NCI-H1417 (cell line): ENCODE measurements around the gene DIP2C.
"Not testable (repeated sequence)": the region's sequence is repeated elsewhere in the genome, so short reads cannot be mapped to it uniquely, and the experiment has no call there.

Experiments
- DNase-seq, 3 experiments: peaks; one replicate each; lab custom pipeline; 2025; lab: John Stamatoyannopoulos, UW

Gene DIP2C

DNA sequence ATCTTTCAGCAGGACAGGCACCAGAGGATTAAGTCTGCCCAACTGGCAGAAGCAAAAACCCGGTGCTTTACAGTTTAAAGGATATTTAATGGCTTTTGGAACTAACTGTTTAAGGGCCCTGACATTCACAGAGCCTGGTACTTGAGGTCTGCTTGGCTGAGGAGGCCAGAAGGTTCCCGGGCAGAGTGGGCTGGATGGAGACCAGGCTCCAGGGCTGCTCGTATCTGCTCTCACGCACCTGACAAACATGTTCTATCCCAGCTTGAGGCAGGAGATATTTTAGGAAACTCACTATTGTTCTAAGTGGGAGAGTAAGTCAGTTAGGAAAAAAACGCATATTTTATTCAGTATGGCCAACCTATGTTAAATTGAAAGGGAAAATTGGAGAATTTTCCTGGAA, 410.8 kb downstream of the DIP2C start:
- DNase-seq: no peak

DNA sequence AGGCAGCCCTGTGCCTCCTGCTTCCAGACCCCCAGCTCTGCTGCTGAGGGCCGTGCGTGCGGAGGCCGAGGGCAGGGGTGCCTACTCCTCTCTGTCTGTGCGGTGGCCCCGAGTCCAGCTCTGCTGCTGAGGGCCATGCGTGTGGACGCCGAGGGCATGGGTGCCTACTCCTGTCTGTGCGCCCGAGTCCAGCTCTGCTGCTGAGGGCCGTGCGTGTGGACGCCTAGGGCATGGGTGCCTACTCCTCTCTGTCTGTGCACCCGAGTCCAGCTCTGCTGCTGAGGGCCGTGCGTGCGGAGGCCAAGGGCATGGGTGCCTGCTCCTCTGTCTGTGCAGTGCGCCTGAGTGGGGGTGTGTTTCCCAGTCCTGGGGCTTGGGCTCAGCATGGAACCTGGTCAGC, 411.5 kb downstream of the DIP2C start:
- DNase-seq: no peak

DNA sequence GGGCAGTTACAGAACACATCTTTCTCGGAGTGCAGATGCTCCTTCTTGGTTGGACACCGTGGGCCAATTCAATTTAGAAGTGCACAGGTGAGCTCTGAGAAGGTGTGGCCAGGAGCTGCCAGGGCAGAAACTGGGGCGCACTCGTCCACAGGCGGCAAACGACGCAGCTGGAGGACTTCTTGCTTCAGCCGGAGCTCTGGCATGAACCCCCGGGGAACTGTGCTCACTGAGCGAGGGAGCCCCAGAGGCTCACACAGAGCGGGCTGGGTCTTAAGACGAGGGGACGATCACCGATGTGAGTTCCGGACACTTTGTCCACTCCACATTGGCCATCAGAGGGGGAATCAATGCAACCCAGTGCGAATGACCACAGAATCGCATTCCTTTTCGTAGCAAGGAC, 413.8 kb downstream of the DIP2C start:
- no peak for DNase-seq

DNA sequence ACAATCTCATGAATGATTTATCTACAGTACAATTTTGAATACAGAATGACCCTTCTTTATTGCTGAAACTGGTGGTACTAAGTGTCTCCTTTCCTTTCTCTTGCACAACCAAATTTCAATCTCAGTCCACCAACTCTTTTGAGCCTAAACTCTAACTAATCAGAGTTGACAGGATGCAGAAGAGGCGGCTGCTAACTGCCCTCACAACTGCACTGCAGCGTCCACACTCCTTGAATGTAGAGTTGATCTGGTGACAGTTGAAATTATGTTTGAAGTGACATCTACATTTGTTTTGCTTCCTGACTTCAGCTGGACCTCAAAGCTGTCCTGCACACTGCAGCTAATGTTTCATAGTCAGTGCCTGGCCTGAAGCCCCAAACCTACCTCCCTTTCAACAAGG, 414.6 kb downstream of the DIP2C start:
- peak in 1 of 3 experiments; percentile 46 for DNase-seq

DNA sequence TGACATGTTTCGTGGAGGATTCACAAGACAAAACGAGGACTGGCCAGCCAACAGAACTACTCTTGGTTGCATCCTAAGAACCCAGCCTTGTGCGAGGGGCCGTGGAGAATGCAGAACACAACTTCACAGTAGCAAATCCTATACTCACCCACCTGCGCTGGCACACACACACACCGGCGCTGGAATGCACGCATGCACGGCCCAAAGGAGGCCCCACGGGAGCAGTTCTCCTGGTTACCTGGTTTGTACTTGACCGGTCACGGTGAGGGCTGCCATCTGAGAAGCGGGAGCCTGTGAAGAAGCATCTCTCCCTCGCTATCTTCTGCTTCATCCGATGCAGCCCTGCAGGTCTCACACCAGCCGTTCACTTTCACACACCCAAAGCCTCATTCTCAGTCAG, 416.4 kb downstream of the DIP2C start:
- peak in 1 of 3 experiments; percentile 60 for DNase-seq

DNA sequence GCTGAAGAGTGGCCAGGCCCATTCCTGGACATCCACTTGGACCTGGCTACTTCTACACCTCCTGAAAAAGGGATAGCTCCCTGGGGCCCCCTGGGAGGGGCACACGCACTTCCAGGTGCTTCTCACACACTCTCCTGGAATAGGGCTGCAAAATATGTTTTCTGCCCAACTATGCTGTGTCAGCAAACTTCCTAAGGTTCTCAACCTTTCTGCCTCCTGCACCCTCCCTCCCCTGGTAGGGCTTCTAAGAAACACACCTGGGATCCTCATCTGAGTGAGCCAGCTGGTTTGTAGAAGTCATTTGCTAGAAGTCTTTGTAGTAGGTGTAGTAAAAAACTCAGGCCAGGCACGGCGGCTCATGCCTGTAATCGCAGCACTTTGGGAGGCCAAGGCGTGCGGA, 417.7 kb downstream of the DIP2C start:
- no peak for DNase-seq

DNA sequence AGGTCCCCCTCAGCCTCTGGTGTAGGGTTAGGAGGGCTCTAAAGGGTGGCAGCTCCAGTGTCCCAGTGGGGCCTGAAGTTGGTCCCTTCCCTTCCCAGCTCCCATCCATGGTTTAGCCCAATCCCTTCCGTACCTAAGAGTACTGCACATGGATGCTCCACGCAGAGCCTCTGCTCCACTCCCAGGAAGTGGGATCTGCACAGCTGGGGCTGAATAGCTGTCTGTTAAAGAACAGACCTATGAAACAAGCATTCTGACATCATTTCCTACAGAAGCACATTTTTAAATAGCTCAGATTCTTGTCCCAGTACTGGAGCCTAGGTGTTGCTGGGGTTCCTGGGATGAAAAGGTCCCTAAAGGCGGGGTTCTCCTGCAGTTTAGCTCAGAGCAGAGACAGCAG, 418.3 kb downstream of the DIP2C start:
- DNase-seq: no peak

DNA sequence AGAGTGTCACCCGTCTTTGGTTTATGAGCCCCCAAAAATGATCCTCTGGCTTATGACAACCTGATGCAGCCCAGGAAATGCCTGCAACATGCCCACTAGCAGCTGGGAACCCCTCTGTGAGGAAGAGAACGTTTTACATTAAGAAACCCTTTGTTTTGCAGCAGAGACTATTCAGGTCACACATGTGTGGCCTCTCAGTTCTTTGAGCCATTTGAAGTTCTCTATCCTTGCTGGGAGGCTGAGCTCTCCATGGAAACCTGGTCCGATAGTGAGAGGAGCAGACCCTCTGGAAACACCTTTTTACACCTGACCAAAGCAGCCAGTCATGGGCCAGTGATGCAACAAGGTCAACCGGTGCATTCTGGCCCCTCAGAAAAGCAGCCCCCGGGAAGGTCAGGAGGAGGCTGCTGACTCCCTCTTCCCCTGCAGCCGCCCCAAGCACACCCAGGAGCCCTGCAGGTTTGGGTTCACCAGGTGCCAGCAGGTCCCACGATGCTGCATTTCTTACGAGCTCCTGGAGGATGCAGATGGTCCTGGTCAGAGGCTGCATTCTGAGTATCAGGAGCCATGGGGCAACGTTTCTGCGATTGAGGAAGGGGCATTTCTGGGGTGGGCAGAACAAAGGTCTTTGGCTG, 419.9 kb downstream of the DIP2C start:
- DNase-seq: no peak

DNA sequence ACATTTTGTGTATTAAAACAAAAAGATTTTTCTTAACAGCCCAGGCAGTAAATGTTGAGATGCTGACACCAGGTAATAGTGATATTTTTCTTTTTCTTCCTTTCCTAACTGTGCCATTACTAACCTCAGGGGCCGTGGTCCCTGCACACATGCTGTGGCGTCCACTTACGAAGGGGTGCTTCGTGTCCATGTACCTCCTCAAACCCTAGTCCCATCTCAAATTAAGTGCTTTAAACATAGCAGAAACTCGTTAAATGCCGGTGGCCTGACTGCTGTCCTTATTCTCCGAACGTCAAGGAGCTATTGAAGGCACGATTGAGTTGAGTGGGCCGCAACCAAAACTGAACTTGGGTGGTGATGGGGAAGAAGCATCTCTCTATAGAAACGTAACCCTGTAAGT, 421.8 kb downstream of the DIP2C start:
- DNase-seq: no peak

DNA sequence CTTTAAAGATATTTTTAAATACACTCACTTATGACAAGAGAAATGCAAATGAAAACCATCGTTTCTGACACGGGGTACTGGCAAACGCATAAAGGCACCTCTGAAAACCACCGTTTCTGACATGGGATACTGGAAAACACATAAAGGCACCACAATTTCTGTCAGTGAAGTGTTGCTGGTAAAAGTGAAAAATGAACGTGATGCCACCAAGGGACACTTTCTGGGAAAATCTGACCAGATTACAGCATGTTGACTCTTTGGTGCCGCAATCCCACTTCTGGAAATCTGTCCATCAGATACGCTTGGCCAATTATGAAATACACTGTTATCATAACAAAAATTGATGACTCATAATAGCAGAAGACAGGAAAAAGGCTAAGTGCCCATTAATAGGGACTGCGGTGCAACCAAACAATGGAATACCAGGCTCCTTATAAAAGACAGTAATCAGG, 422.5 kb downstream of the DIP2C start:
- DNase-seq: peak in 2 of 3 experiments; percentile 31 to 68

DNA sequence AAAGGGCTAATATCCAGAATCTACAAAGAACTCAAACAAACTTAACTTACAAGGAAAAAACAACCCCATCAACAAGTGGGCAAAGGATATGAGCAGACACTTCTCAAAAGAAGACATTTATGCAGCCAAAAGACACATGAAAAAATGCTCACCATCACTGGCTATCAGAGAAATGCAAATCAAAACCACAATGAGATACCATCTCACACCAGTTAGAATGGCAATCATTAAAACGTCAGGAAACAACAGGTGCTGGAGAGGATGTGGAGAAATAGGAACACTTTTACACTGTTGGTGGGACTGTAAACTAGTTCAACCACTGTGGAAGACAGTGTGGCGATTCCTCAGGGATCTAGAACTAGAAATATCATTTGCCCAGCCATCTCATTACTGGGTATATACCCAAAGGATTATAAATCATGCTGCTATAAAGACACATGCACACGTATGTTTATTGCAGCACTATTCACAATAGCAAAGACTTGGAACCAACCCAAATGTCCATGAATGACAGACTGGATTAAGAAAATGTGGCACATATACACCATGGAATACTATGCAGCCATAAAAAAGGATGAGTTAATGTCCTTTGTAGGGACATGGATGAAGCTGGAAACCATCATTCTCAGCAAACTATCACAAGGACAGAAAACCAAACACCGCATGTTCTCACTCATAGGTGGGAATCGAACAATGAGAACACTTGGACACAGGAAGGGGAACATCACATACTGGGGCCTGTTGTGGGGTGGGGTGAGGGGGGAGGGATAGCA, 423.5 kb downstream of the DIP2C start:
- not testable (repeated sequence) for DNase-seq

DNA sequence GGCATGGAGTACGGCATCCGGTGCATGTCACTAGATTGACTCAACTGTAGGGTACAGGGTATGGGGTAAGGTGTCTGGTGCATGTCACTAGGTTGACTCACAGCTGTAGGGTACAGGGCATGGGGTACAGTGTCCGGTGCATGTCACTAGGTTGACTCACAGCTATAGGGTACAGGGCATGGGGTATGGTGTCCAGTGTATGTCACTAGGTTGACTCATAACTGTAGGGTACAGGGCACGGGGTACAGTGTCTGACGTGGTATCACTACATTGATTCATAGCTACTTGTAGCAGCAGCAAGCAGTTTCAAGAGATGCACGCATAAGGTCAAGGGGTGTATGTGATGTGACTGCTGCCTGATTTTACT, 424.4 kb downstream of the DIP2C start:
- not testable (repeated sequence) for DNase-seq

DNA sequence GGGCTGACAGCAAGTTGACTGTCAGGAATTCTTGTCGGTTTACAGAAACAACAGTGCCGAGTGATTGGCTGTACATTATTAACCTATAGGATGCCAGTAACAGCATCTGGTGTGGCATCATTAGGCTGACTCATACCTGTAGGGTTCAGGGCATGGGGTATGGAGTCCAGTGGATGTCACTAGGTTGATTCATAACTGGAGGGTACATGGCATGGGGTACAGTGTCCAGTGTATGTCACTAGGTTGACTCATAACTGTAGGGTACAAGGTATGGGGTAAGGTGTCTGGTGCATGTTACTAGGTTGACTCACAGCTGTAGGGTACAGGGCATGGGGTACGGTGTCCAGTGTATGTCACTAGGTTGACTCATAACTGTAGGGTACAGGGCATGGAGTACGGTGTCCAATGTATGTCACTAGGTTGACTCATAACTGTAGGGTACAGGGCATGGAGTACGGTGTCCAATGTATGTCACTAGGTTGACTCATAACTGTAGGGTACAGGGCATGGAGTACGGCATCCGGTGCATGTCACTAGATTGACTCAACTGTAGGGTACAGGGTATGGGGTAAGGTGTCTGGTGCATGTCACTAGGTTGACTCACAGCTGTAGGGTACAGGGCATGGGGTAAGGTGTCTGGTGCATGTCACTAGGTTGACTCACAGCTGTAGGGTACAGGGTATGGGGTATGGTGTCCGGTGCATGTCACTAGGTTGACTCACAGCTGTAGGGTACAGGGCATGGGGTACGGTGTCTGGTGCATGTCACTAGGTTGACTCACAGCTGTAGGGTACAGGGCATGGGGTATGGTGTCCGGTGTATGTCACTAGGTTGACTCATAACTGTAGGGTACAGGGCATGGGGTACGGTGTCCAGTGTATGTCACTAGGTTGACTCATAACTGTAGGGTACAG, 425.1 kb downstream of the DIP2C start:
- DNase-seq: not testable (repeated sequence)

DNA sequence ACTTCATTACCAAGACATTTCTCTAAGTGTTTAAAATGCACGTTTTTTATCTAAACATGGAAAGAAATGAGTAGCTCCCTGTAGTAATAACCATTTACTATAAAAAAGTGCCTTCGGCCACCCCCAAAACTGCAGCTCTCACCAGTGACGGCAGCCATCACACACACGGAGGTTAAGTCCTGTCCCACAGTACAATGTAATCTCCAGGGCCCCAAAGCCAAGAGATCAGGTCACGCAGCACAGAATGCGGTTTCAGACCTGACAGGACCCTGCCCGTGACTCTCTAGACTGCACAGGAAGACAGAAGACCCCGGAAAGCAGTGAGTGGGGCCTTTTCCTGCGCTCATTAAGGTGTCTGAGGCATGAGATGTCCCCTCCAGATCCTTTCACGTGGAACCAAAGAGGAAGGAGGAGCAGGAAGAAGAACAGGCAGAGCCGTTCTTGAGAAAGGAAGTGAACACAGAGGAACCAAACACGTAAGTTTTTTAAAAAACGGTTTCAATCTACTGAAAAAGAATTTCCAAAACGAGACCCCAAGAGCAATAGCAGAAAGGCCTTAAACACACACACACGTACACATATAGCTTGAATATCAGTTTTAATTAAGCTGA, 428.5 kb downstream of the DIP2C start:
- DNase-seq: no peak

DNA sequence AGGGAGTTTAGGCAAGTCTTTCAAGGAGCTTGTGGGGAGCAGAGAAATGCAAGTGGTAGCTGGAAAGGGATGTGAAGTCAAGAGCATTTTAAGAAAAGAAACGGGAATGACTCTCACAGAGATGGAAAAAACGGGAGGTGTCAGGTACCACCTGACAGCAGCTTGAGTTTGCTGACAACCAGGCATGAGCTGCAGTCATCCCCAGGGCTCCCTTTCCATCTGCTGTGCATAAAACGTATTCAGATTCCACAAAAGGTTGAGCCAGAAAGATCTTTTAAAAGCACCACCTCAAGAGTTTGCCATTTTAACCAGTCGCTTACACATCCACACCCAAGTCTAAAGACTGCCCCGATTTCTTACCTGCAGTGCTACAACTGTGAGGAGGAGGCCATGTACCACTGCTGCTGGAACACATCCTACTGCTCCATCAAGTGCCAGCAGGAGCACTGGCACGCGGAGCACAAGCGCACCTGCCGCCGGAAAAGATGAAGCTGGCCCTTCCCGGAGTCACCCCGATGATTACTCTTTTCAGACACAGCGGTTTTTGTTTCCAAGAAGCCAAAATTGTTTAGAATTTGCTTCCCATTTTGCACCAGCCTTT, 437.4 kb downstream of the DIP2C start:
- DNase-seq: no peak

DNA sequence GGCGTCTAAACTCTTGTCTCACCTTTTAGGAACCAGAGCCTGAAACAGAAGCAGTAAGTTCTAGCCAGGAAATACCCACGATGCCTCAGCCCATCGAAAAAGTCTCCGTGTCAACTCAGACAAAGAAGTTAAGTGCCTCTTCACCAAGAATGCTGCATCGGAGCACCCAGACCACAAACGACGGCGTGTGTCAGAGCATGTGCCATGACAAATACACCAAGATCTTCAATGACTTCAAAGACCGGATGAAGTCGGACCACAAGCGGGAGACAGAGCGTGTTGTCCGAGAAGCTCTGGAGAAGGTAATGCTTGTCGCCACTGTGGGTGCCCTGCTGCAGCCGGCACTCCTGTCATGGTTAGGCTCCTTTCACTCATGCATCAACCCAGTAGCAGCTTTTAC, 441.2 kb downstream of the DIP2C start:
- DNase-seq: peak in 1 of 3 experiments; percentile 60

DNA sequence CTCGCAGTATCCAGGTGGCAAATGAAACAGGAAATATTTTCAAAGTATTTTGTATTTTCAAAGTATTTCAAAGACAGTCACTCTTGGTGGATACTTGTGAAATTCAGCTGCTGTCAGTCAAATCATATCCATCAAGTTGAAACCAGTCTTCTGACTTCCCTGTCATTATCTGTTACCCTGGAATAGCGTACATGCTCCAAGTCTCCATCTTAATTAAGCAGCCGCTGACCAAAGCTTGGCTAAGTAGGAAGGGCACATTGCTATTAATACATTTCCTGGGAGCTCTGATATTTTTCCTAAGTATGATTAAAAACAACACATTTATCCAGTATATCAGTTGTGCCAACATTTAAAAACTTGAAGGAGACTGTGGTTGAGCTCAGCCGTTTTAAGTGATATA, 442.0 kb downstream of the DIP2C start:
- DNase-seq: no peak

DNA sequence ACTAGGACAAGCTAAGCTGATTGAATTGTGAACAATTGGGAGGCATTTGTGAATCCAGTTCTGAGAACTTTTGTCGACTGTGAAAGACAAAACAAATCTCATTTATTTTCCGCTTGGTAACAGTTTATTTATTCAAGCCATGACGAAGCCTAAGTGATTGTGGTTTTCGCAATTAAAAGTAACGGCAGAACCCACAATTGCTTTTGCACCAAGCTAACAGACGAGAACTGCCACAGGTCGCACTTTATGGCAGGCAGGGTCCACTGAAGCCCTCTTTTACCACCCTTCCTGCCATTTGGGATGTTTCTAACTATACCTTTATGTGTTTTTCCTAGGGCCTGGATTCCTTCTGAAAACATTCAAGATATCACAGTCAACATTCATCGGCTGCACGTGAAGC, 443.0 kb downstream of the DIP2C start:
- no peak for DNase-seq

DNA sequence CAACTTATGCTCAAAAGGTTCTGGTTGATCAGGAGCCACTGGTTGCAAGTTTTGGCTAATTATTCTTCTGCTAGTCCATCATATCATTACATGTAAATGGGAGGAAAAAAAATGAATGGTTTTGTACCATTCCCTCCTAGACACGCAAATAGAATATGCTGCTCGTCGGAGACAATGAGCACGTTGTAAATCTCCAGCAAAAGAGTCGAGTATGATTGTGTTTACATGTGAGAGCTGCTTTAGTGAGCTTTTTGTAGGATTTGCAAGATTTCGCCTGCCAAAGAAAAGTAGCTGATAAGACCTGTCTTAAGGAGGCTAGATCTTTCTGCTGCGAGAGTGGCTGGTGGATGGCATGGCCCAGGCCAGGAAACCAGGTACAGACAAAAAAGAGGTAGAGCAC, 445.2 kb downstream of the DIP2C start:
- no peak for DNase-seq

DNA sequence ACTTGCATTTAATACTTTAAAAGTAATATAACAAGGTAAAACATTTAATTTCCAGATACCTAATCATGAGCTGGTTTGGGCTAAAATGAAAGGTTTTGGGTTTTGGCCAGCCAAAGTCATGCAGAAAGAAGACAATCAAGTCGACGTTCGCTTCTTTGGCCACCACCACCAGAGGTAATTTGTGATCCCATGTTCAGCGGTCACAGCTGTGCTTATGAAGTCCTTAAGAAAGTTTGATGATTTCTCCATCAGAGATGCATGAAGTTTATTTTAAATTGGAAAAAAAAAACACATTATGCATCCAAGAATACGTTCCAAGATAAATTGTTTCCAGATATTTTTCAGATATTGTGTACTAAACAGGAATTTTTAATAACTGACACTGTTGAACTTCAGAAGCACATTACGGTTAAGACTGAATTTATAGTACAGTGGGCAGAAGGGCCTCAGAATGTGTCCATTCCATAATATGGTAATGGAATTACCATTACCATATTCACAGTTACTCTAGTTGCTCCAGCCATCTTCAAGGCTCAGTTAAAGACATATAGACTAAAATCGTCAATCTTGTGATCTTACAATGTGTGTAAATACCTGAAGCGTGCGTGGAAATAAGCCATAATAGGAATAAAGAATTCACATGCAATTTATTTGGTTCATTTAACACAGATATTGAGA, 447.4 kb downstream of the DIP2C start:
- DNase-seq: no peak

DNA sequence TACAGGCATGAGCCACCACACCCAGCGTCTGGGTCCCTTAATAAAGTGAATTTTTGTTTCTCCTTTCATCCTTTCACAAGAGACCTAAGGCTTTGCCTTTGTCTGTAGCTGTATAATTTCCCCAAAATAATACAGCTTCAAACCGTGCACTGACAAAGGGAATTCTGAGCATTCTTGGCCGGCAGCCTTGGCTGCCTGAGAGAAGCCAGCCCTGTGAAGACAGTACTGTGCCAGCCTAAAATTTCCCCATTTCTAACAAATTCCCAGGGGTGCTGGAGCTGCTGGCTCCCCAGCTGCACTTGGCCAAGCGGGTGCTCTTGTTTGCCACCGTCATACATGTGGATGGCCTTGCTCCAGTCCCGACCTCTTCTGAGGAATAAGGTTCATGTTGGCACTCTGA, 448.0 kb downstream of the DIP2C start:
- no peak for DNase-seq
